HL-60 (cell line): ENCODE results near the gene MAGEF1.
A peak's percentile ranks its signal among the peaks of the same experiment; 100 is the strongest.

ENCODE experiments used
- DNase-seq, 2 experiments: peaks; one replicate each; pipeline ENCODE4 v3.0.0-alpha.2; 2010 to 2020; ENCODE audit warnings: low read depth in 1 of 2, low spot score in 1 of 2
- H3K27ac ChIP-seq: fragments of 250-450 bp; sonication (Bioruptor Pico); replicated peaks from 2 replicates; pipeline ENCODE4 v1.5.1; 2020; ENCODE audit warnings: mild to moderate bottlenecking, moderate library complexity
- H3K27me3 ChIP-seq: fragments of 250-450 bp; sonication (Bioruptor Pico); 2 replicates; pipeline ENCODE4 v1.5.1; 2021; ENCODE audit warnings: mild to moderate bottlenecking, moderate library complexity; ENCODE audit not compliant: insufficient read depth, poor library complexity, severe bottlenecking
- H3K4me3 ChIP-seq: replicated peaks from 2 replicates; pipeline ENCODE4 v1.5.1; 2011; ENCODE audit warnings: mild to moderate bottlenecking, control low read depth, low read length; ENCODE audit not compliant: insufficient read depth
- CTCF ChIP-seq: IDR thresholded peaks from one replicate; pipeline ENCODE4 v1.5.1; 2011; ENCODE audit warnings: low read length, control low read depth, inconsistent platforms; ENCODE audit not compliant: insufficient read depth
- GABPA ChIP-seq: IDR thresholded peaks from 2 replicates; pipeline ENCODE4 v1.6.1; 2012; ENCODE audit warnings: low read depth
- POLR2AphosphoS5 ChIP-seq: IDR thresholded peaks from 2 replicates; pipeline ENCODE4 v1.6.1; 2012; ENCODE audit warnings: low read depth
- REST ChIP-seq: IDR thresholded peaks from 2 replicates; pipeline ENCODE4 v1.6.1; 2012; ENCODE audit warnings: low read depth; ENCODE audit not compliant: insufficient replicate concordance
- SPI1 ChIP-seq: IDR thresholded peaks from 2 replicates; pipeline ENCODE4 v1.6.1; 2012; ENCODE audit warnings: low read depth, mild to moderate bottlenecking, borderline replicate concordance
- long read RNA-seq: library from polyadenylated mRNA; unstranded; transcript quantifications from one replicate; pipeline ENCODE4 v2.0.0, GENCODE V29; 2020

Gene MAGEF1, protein sequence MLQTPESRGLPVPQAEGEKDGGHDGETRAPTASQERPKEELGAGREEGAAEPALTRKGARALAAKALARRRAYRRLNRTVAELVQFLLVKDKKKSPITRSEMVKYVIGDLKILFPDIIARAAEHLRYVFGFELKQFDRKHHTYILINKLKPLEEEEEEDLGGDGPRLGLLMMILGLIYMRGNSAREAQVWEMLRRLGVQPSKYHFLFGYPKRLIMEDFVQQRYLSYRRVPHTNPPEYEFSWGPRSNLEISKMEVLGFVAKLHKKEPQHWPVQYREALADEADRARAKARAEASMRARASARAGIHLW
- long read RNA-seq, transcript MAGEF1-201 (1 exons, 1,636 nt), result major isoform, 25 of 25 reads
- long read RNA-seq, partial matches to known transcripts, result 0 of 25 reads
- long read RNA-seq, other reads (novel, unspliced or antisense), result 0 of 25 reads

- DNase-seq, result peak; percentile 62 to 89
- Histone ChIP-seq H3K27ac (peak within 1 kb of the TSS; percentile 88), H3K27me3 (no peaks in the 10 kb centered on the region), H3K4me3 (peak within 1 kb of the TSS; percentile 64)
- TF ChIP-seq GABPA, result peak; percentile 73
- TF ChIP-seq REST, result peak; percentile 65
- peak; percentile 40; the same call in 1 of the 2 replicates for TF ChIP-seq SPI1
- no peak; the same call in 1 of the 2 replicates for TF ChIP-seq POLR2AphosphoS5
- TF ChIP-seq CTCF, result no peak
Measured at GRCh38 chr3:184711493-184712247, at the start of gene MAGEF1. TSS of gene MAGEF1 (minus strand) at chr3:184712064. CDS start at chr3:184711821, 243 bp downstream.

- Histone ChIP-seq H3K27me3 (no peaks in the 10 kb centered on the region), H3K4me3 (no peak overlapping the region), H3K27ac (no peak overlapping the region)
- no peak for DNase-seq
- TF ChIP-seq SPI1 (no peak), REST (no peak), CTCF (no peak), POLR2AphosphoS5 (no peak), GABPA (no peak)
Measured at GRCh38 chr3:184761075-184761841, 49.4 kb upstream of the MAGEF1 start.

DNA sequence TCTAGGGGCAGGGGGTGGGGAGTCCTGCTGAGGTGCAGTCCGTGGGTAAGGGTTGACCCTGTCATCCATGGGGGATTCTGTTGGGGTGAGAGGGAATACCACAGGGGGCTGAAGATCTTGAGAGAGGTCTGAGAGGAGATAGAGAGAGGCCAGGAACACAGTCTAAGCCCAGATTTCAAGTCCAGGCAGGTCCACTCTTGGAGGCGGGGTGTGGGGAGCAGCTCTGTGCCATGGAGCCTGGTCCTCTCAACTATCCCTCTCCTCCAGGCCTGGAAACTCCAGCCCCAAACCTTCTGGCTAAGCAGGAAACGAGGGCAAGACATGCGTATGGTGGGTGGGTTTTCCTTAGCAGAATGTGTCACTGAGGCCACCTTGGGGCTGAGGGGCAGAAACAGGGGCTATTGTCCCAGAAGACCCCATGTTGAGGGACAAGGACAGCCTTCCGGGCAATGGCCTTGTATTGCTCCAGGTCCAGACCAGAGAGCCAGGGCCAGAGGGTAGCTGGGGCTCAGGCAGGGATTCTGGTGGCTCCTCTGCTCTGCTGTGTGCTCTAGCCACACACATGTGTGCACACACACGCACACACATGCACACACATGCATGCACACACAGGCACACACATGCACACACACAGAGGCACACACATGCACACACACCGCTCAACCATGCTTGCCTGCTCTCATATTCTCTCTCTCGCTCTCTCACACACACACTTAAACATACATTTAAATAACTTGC is 48.6 kb upstream of the MAGEF1 start:
- H3K4me3 ChIP-seq, result no peak overlapping the region
- TF ChIP-seq POLR2AphosphoS5 (no peak), GABPA (no peak), REST (no peak), CTCF (no peak), SPI1 (no peak)
- H3K27ac ChIP-seq, result no peak overlapping the region
- DNase-seq, result no peak
- no peaks in the 10 kb centered on the region for H3K27me3 ChIP-seq
